Neural progenitor cell (in vitro differentiated cells): ENCODE data around the gene TCEA3.

Source experiments
- CTCF ChIP-seq: fragments of 200-600 bp; sonication (generic); IDR thresholded peaks from 2 replicates; pipeline ENCODE4 v1.5.1; 2017; ENCODE audit warnings: antibody characterized with exemption, mild to moderate bottlenecking
- EZH2 ChIP-seq: fragments of 200-600 bp; sonication (generic); IDR thresholded peaks from 2 replicates; pipeline ENCODE4 v1.6.1; 2017; ENCODE audit warnings: antibody characterized with exemption, mild to moderate bottlenecking, moderate library complexity
- EZH2phosphoT487 ChIP-seq: fragments of 200-600 bp; sonication (generic); IDR thresholded peaks from 2 replicates; pipeline ENCODE4 v1.6.1; 2017; ENCODE audit warnings: antibody characterized with exemption

GRCh38 chr1:23383577-23384311 is 40.8 kb downstream of the TCEA3 start:
- TF ChIP-seq CTCF (no peak), EZH2phosphoT487 (no peak), EZH2 (no peak)
